G401 (cell line): ENCODE results near the gene NCOA3. TPM values are rescaled to one million over a fixed set of nuclear protein-coding genes. Genes with fewer than 3 reads are reported as not detected.
A peak's percentile ranks its signal among the peaks of the same experiment; 100 is the strongest.
"Not testable (repeated sequence)": the region's sequence is repeated elsewhere in the genome, so short reads cannot be mapped to it uniquely, and the experiment has no call there.

Experiments used
- DNase-seq: peaks from one replicate; pipeline ENCODE4 v3.0.0-alpha.2; 2015; ENCODE audit warnings: low spot score
- in situ Hi-C: cut with HindIII; loops from 2 replicates; pipeline ENCODE4 v1.10.0; 2016; ENCODE audit warnings: low sequenced_read_pairs, mixed read lengths
- total RNA-seq: library from RNA; depleted of rRNA; stranded (reverse); fragments of >200 nt; shearing (Covaris generic); gene quantifications from 2 replicates; pipeline ENCODE4 v1.2.3, GENCODE V29; 2014

The NCOA3 gene
- total RNA-seq, 1 experiment from 2014 or later, result 34.5 TPM

DNA sequence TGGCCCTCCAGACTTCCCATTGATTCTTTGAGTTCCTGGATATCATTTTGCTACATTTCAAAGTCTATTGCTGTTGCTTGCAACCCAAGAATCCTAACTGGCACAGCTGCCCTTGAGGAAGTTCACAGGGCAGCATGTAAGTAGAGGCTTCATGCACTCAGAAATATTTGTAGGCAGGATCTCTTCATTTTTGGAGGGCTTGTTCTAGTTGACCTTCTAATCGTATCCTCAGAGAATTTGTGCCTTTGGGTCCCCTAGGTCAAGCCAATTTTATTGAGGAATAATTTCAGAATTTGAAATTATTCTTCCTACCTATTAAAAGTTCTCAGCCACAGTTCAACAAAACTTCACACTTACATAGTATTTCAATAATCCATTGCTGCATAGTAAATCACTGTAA lies 5.6 kb upstream of the NCOA3 start:
- DNase-seq, result no peak
- in situ Hi-C loops, result no loop called here

GRCh38 chr20:47498606-47499005 lies 3.1 kb upstream of the NCOA3 start:
- DNase-seq, result no peak
- in situ Hi-C loops, result no loop called here

GRCh38 chr20:47499053-47499452 lies 2.6 kb upstream of the NCOA3 start:
- in situ Hi-C loops, result no loop called here
- no peak for DNase-seq

DNA sequence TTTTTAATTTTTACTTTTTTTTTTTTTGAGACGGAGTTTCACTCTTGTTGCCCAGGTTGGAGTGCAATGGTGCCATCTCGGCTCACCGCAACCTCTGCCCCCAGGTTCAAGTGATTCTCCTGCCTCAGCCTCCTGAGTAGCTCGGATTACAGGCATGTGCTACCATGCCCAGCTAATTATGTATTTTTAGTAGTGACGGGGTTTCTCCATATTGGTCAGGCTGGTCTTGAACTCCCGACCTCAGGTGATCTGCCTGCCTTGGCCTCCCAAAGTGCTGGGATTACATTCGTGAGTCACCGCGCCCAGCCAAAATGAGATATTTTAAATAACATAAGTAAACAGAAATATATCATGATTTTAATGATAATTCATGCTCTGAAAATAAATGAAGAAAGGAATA lies 1.6 kb upstream of the NCOA3 start:
- in situ Hi-C loops, DNase-seq: not testable (repeated sequence)

- in situ Hi-C loops, result no loop called here
- DNase-seq, result peak; percentile 37
Observed at GRCh38 chr20:47500554-47500953, 1.1 kb upstream of the NCOA3 start.

GRCh38 chr20:47501116-47501481 lies 588 bp upstream of the NCOA3 start:
- no peak for DNase-seq
- in situ Hi-C loops, result no loop called here

DNA sequence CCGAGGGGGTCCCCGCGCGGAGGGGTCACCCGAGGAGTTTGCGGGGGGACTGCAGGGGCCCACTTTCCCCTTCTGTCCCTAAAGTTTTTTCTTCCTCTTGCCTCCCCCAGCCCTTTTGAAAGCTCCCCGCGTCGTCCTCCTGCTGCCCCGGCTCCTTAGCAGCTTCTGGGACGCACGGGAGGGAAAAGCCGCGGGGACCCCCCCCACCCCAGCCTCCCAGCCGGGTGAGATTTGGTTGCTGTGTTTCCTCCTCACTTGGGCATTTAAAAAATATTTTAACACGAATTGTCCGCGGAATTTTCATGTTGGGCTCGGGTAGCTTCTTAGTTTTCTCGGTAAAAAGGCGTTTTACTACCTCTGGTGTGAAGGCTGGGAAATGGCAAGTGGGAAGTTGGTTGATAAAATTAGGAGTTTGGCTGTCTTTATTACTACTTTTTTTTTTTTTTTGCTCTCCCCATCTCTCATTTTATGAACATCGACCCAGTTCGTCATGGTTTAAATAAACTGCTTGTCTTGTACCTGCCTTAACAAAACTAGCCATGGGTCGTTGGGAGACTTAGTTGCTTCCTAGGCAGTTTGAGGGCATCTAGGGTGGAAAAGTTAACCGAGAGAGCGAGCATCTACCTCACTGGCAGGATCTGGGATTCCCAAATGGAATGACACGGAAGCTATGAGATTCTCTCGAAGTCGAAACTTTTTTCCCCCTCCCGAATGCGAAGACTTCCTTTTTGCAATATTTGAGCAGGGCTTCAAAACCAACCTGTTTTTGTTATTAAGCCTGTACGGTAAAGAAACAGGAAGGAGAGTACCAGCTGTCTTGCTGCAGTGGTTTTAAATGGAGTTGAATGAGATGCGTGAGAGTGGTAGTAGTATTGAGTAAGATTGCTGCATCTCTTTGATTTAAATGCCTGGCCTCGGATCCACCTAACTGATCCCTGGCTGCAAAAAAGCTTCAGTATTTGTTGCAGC lies 868 bp downstream of the NCOA3 start:
- in situ Hi-C loops, result no loop called here
- peak; percentile 55 for DNase-seq

DNA sequence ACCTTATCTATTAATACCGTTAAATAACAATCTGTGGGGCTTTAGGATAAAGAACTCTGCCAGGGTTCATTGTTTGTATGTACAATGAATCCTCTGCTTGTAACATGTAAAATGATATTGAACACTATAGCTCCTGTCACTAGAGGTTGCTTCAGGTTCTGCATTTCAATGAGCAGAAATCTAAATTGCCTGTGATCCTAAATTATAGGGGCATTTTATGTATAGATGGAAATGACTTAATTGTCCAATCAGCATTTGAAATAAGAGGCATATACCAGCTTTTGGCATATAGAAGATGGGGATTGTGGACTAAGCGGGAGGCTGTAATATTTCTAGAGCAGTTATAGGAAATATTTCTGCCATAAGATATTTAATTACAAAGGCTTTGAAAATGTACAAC lies 2.0 kb downstream of the NCOA3 start:
- in situ Hi-C loops, result no loop called here
- DNase-seq, result no peak

DNA sequence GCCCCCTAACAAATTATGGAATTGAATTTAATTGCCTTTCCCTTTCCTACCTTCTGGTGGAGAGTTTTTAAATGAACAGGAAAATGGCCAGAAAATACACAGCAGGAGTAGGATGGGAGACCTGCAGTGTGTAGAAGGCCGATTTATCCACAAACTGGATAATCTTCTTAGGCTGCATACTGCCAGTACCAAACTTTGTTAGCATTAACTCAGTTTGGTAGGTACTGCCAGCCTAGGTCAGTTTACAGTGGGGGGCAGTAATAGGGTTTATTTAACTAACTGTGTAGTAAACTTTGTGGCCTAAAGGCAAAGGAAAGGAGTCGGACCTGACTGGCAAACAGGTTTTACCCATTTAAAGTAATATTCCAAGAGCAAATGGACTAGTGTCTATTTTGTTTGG lies 4.6 kb downstream of the NCOA3 start:
- in situ Hi-C loops, result no loop called here
- DNase-seq, result no peak

DNA sequence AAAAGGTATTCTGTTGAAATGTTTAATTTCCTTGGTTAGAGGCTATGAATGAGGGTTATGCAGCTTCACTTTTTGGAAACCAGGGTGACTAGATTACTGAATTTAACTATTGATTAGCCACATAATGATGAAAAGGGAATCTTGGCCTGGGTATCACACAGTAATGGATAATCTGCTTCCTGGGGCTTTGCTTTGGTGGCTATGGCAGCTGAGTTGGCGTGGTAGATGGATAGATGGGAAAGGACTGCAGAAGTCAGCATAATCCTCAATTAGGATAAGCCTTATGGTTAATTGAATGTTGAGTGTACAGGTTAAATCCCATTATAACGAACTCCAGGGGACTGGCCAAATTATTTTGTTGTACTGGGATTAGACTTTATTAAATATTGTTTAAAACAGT lies 5.2 kb downstream of the NCOA3 start:
- in situ Hi-C loops, result no loop called here
- no peak for DNase-seq

GRCh38 chr20:47507275-47507981 lies 5.7 kb downstream of the NCOA3 start:
- in situ Hi-C loops, DNase-seq: not testable (repeated sequence)

GRCh38 chr20:47508278-47508677 lies 6.6 kb downstream of the NCOA3 start:
- DNase-seq, result no peak
- in situ Hi-C loops, result no loop called here

- in situ Hi-C loops, result no loop called here
- no peak for DNase-seq
Observed at GRCh38 chr20:47509104-47509661, 7.5 kb downstream of the NCOA3 start.

- in situ Hi-C loops, result no loop called here
- DNase-seq, result no peak
Observed at GRCh38 chr20:47509685-47510084, 8.0 kb downstream of the NCOA3 start.

DNA sequence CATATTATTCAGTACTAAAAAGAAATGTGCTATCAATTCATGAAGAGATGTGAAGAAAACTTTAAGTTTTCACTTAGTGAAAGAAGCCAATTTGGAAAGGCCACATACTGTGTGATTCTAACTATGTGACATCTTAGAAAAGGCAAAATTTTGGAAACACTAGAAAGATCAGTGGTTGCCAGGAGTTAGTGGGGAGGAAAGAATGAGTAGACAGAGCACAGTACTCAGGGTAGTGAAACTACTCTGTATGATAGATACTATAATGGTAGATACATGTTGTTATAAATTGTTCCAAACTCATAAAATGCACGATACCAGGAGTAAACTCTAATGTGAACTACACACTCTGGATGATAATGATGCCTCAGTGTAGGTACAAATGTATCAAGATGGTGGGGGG lies 14.2 kb downstream of the NCOA3 start:
- in situ Hi-C loops, result no loop called here

GRCh38 chr20:47521059-47521808 lies 19.5 kb downstream of the NCOA3 start:
- in situ Hi-C loops, result no loop called here
- no peak for DNase-seq

More for the DNA sequence above, 14.2 kb downstream of the NCOA3 start:
- no peak for DNase-seq

- in situ Hi-C loops, result no loop called here
- no peak for DNase-seq
Observed at GRCh38 chr20:47524015-47524784, 22.5 kb downstream of the NCOA3 start.

- in situ Hi-C loops, result no loop called here
Observed at GRCh38 chr20:47527004-47527800, 25.5 kb downstream of the NCOA3 start.

More at GRCh38 chr20:47527004-47527800, 25.5 kb downstream of the NCOA3 start:
- DNase-seq, result no peak
